ENCODE measurements around the gene CHTOP.

GRCh38 chr1:153586347-153586746, 47.5 kb upstream of the CHTOP start:
- TF ChIP-seq EZH2 (IDR thresholded peaks at IDR 0.05; ENCODE audit: insufficient read depth, poor library complexity, severe bottlenecking): no peak
- TF ChIP-seq EZH2phosphoT487 (IDR thresholded peaks at IDR 0.05; ENCODE audit: insufficient read depth, low read depth): no peak

Data from GM23248 (cell line).